NCI-H1048 (cell line): ENCODE data around the gene CBR3.
"Not testable (repeated sequence)": the region's sequence is repeated elsewhere in the genome, so short reads cannot be mapped to it uniquely, and the experiment has no call there.

Experiments
- DNase-seq: peaks from one replicate; lab custom pipeline; 2025; lab: John Stamatoyannopoulos, UW

The CBR3 gene

GRCh38 chr21:36134803-36135390, at the start of gene CBR3:
TSS of gene CBR3 (plus strand) at chr21:36135079. CDS start at chr21:36135193, 114 bp downstream.
- no peak for DNase-seq

- no peak for DNase-seq
These were observed 47.3 kb upstream of the CBR3 start for GRCh38 chr21:36087362-36088138.

GRCh38 chr21:36089946-36090345, 44.9 kb upstream of the CBR3 start:
- DNase-seq, result no peak

- DNase-seq, result no peak
These were observed 42.2 kb upstream of the CBR3 start for GRCh38 chr21:36092681-36093080.

- no peak for DNase-seq
These were observed 41.4 kb upstream of the CBR3 start for GRCh38 chr21:36093512-36093911.

- no peak for DNase-seq
These were observed 38.2 kb upstream of the CBR3 start for GRCh38 chr21:36096398-36097290.

GRCh38 chr21:36097427-36098181, 37.3 kb upstream of the CBR3 start:
- no peak for DNase-seq

GRCh38 chr21:36098182-36098532, 36.7 kb upstream of the CBR3 start:
- DNase-seq, result no peak

GRCh38 chr21:36099000-36099399, 35.9 kb upstream of the CBR3 start:
- DNase-seq, result no peak

- DNase-seq, result not testable (repeated sequence)
These were observed 35.1 kb upstream of the CBR3 start for GRCh38 chr21:36099695-36100211.

GRCh38 chr21:36100971-36101641, 33.8 kb upstream of the CBR3 start:
- no peak for DNase-seq

GRCh38 chr21:36103434-36103833, 31.4 kb upstream of the CBR3 start:
- no peak for DNase-seq

GRCh38 chr21:36104317-36105300, 30.3 kb upstream of the CBR3 start:
- no peak for DNase-seq

- DNase-seq, result no peak
These were observed 29.5 kb upstream of the CBR3 start for GRCh38 chr21:36105327-36105842.

- DNase-seq, result no peak
These were observed 25.0 kb upstream of the CBR3 start for GRCh38 chr21:36109868-36110267.

- DNase-seq, result no peak
These were observed 23.6 kb upstream of the CBR3 start for GRCh38 chr21:36111238-36111637.

GRCh38 chr21:36113647-36114428, 21.0 kb upstream of the CBR3 start:
- no peak for DNase-seq

GRCh38 chr21:36115138-36115730, 19.6 kb upstream of the CBR3 start:
- no peak for DNase-seq
